ENCODE results near the gene AMN1.

AMN1 gene

DNA sequence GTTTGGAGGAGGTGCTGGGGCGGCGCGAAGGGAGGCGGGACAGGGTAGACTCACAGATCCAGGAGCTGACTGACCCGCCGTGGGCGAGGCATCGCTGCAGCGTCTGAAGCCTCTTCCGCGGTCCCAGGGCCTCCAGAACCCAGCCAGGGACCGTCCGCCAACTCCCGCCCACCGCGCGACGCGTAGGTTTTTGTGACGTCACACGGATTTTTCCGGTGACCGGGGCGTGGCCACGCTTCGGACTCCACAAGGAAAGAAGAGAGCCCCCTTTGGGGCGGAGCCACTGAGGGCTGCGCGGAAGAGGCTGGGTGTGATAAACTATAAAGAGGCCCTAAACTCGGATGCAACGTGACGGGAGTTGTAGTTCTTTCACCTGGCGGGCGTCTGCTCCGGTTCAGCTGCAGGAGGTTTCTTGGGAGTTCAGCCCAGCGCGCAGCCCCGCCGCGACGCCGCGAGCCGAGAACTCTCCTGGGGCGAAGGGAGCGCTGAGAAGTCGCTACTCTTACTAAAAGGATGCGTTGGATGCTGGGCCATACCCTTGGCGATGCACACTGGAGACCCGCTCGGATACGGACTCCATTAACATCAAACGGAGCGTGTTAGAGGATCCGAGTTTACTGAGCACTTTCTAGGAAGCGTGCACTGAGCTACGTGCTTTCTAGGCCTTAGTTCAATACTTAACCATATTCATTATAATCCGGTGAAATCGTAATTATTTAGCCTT is at the start of gene AMN1 (continued):
- no peak for TF ChIP-seq FEZF1 (tag by site-specific recombination; IDR thresholded peaks at IDR 0.05)
- no peak for TF ChIP-seq PRDM1 (tag by site-specific recombination; IDR thresholded peaks at IDR 0.05)
- TF ChIP-seq ZNF544 (tag by site-specific recombination; IDR thresholded peaks at IDR 0.05): no peak
- TF ChIP-seq RBAK (tag by site-specific recombination; IDR thresholded peaks at IDR 0.05): no peak
- no peak for TF ChIP-seq ZNF830 (tag by site-specific recombination; IDR thresholded peaks at IDR 0.05; ENCODE audit: low read depth)
- TF ChIP-seq ZBTB8A (tag by site-specific recombination; IDR thresholded peaks at IDR 0.05): peak; percentile 99
- peak; percentile 96 for TF ChIP-seq ZFHX2 (tag by site-specific recombination; conservative IDR thresholded peaks at IDR 0.05)
- TF ChIP-seq ZNF792 (tag by site-specific recombination; IDR thresholded peaks at IDR 0.05): no peak
- TF ChIP-seq, protein P1, sequence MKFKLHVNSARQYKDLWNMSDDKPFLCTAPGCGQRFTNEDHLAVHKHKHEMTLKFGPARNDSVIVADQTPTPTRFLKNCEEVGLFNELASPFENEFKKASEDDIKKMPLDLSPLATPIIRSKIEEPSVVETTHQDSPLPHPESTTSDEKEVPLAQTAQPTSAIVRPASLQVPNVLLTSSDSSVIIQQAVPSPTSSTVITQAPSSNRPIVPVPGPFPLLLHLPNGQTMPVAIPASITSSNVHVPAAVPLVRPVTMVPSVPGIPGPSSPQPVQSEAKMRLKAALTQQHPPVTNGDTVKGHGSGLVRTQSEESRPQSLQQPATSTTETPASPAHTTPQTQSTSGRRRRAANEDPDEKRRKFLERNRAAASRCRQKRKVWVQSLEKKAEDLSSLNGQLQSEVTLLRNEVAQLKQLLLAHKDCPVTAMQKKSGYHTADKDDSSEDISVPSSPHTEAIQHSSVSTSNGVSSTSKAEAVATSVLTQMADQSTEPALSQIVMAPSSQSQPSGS (tag by site-specific recombination; IDR thresholded peaks at IDR 0.05; ENCODE audit: low read depth): peak; percentile 99
- peak; percentile 73; the same call in 1 of the 2 replicates for TF ChIP-seq ZNF394 (tag by site-specific recombination; IDR thresholded peaks at IDR 0.05; ENCODE audit: borderline replicate concordance)
- peak; percentile 98 for TF ChIP-seq ZBTB21 (tag by site-specific recombination; IDR thresholded peaks at IDR 0.05)
- TF ChIP-seq, protein P2, sequence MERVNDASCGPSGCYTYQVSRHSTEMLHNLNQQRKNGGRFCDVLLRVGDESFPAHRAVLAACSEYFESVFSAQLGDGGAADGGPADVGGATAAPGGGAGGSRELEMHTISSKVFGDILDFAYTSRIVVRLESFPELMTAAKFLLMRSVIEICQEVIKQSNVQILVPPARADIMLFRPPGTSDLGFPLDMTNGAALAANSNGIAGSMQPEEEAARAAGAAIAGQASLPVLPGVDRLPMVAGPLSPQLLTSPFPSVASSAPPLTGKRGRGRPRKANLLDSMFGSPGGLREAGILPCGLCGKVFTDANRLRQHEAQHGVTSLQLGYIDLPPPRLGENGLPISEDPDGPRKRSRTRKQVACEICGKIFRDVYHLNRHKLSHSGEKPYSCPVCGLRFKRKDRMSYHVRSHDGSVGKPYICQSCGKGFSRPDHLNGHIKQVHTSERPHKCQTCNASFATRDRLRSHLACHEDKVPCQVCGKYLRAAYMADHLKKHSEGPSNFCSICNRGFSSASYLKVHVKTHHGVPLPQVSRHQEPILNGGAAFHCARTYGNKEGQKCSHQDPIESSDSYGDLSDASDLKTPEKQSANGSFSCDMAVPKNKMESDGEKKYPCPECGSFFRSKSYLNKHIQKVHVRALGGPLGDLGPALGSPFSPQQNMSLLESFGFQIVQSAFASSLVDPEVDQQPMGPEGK (tag by site-specific recombination; IDR thresholded peaks at IDR 0.05): peak; percentile 70
- TF ChIP-seq GLIS2 (tag by site-specific recombination; IDR thresholded peaks at IDR 0.05): peak; percentile 54; the same call in 1 of the 2 replicates
- no peak for TF ChIP-seq ZNF596 (tag by site-specific recombination; IDR thresholded peaks at IDR 0.05)
- no peak for TF ChIP-seq SCRT2 (tag by site-specific recombination; IDR thresholded peaks at IDR 0.05)
- 0 out of 2 replicates have a peak, but pooled peaks have one; percentile 9 for TF ChIP-seq ZNF184 (tag by site-specific recombination; IDR thresholded peaks at IDR 0.05)
- no peak for TF ChIP-seq ZNF529 (tag by site-specific recombination; IDR thresholded peaks at IDR 0.05; ENCODE audit: insufficient replicate concordance)
- TF ChIP-seq, protein P3, sequence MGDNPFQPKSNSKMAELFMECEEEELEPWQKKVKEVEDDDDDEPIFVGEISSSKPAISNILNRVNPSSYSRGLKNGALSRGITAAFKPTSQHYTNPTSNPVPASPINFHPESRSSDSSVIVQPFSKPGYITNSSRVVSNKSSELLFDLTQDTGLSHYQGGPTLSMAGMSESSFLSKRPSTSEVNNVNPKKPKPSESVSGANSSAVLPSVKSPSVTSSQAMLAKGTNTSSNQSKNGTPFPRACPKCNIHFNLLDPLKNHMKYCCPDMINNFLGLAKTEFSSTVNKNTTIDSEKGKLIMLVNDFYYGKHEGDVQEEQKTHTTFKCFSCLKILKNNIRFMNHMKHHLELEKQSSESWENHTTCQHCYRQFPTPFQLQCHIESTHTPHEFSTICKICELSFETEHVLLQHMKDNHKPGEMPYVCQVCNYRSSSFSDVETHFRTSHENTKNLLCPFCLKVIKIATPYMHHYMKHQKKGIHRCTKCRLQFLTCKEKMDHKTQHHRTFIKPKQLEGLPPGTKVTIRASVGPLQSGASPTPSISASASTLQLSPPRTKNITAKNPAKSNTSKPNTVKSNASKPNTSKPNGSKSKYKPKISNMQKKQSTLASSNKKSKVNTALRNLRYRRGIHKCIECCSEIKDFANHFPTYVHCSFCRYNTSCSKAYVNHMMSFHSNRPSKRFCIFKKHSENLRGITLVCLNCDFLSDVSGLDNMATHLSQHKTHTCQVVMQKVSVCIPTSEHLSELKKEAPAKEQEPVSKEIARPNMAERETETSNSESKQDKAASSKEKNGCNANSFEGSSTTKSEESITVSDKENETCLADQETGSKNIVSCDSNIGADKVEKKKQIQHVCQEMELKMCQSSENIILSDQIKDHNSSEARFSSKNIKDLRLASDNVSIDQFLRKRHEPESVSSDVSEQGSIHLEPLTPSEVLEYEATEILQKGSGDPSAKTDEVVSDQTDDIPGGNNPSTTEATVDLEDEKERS (tag by site-specific recombination; IDR thresholded peaks at IDR 0.05): no peak
- TF ChIP-seq ZNF571 (tag by site-specific recombination; IDR thresholded peaks at IDR 0.05): no peak
- TF ChIP-seq, protein P4, sequence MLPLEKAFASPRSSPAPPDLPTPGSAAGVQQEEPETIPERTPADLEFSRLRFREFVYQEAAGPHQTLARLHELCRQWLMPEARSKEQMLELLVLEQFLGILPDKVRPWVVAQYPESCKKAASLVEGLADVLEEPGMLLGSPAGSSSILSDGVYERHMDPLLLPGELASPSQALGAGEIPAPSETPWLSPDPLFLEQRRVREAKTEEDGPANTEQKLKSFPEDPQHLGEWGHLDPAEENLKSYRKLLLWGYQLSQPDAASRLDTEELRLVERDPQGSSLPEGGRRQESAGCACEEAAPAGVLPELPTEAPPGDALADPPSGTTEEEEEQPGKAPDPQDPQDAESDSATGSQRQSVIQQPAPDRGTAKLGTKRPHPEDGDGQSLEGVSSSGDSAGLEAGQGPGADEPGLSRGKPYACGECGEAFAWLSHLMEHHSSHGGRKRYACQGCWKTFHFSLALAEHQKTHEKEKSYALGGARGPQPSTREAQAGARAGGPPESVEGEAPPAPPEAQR (tag by site-specific recombination; IDR thresholded peaks at IDR 0.05): peak; percentile 82; the same call in 1 of the 2 replicates
- no peak for TF ChIP-seq ZNF514 (tag by site-specific recombination; IDR thresholded peaks at IDR 0.05)
- TF ChIP-seq ZNF133 (tag by site-specific recombination; IDR thresholded peaks at IDR 0.05): no peak; the same call in 1 of the 2 replicates
- TF ChIP-seq TCF7L2 (IDR thresholded peaks at IDR 0.05; ENCODE audit: borderline replicate concordance, low read depth, low read length): no peak
- no peak for TF ChIP-seq ZNF426 (tag by site-specific recombination; IDR thresholded peaks at IDR 0.05)
- no peak for TF ChIP-seq ZNF10 (tag by site-specific recombination; IDR thresholded peaks at IDR 0.05)
- TF ChIP-seq, protein P5, sequence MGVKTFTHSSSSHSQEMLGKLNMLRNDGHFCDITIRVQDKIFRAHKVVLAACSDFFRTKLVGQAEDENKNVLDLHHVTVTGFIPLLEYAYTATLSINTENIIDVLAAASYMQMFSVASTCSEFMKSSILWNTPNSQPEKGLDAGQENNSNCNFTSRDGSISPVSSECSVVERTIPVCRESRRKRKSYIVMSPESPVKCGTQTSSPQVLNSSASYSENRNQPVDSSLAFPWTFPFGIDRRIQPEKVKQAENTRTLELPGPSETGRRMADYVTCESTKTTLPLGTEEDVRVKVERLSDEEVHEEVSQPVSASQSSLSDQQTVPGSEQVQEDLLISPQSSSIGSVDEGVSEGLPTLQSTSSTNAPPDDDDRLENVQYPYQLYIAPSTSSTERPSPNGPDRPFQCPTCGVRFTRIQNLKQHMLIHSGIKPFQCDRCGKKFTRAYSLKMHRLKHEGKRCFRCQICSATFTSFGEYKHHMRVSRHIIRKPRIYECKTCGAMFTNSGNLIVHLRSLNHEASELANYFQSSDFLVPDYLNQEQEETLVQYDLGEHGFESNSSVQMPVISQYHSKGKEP (tag by site-specific recombination; IDR thresholded peaks at IDR 0.05): peak; percentile 67
- TF ChIP-seq ZNF707 (tag by site-specific recombination; IDR thresholded peaks at IDR 0.05): no peak
- TF ChIP-seq WT1 (tag by site-specific recombination; IDR thresholded peaks at IDR 0.05): 0 out of 2 replicates have a peak, but pooled peaks have one; percentile 37
- no peak for TF ChIP-seq ZNF214 (tag by site-specific recombination; IDR thresholded peaks at IDR 0.05; ENCODE audit: borderline replicate concordance)
- no peak for TF ChIP-seq ZNF404 (tag by site-specific recombination; IDR thresholded peaks at IDR 0.05)
